ENCODE results near the gene MTG1.
"Not testable (repeated sequence)": the region's sequence is repeated elsewhere in the genome, so short reads cannot be mapped to it uniquely, and the experiment has no call there.

MTG1 gene

DNA sequence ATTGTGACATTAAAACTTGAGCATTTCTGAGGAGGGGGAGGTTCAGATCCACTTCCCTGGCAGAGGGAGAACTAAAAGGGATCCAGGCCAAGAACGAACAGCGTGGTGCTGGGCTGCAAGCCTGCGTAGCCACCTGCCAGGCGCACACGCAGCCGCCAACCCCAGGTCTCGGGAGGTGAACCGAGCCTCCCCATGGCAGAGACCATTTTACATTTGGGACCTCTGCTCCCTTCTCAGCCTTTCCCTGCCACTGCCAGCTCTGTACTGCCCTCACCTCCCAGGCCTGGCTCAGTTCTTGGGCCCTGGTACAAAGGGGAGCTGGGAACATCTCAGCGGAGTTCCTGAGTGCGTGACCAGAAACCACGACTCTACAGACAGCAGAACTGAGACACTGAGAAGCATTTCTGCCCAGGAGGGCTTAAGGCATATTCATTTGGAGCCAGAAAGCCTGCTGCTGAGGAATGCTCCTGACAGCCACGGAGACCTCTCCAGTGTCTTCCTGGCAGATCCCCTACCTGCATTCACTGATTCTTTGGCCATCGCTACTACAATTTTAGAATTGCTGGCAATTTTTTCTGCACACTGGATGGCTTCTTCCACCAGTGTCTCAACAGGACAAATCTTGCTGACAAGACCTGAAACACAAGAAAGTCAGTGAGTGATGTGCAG, 28.4 kb upstream of the MTG1 start:
- TF ChIP-seq, protein P1, sequence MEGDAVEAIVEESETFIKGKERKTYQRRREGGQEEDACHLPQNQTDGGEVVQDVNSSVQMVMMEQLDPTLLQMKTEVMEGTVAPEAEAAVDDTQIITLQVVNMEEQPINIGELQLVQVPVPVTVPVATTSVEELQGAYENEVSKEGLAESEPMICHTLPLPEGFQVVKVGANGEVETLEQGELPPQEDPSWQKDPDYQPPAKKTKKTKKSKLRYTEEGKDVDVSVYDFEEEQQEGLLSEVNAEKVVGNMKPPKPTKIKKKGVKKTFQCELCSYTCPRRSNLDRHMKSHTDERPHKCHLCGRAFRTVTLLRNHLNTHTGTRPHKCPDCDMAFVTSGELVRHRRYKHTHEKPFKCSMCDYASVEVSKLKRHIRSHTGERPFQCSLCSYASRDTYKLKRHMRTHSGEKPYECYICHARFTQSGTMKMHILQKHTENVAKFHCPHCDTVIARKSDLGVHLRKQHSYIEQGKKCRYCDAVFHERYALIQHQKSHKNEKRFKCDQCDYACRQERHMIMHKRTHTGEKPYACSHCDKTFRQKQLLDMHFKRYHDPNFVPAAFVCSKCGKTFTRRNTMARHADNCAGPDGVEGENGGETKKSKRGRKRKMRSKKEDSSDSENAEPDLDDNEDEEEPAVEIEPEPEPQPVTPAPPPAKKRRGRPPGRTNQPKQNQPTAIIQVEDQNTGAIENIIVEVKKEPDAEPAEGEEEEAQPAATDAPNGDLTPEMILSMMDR (conservative IDR thresholded peaks at IDR 0.05; ENCODE audit: control insufficient read depth, insufficient read depth, low read depth, low read length): no peak
- H3K4me3 ChIP-seq (ENCODE audit: control insufficient read depth, low read depth, low read length): no peak overlapping the region
- no peak for DNase-seq (ENCODE audit: low read depth)

DNA sequence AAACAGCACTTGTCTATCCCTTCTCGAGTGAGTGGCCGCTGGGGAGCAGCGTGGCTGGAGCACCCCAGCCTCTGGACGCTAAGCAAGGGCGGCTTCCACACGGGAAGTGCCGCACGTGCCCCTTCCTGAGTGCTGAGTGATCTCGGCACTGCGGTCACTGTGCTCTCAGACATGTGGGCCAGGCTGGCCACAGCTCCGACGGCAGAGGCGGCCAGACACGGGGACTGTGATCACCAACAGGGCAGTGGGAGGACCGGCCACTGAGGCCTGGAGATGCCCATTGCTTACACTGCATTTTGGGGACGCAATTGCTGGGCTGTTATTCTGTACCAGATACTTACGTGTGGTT, 27.9 kb upstream of the MTG1 start:
- no peak for DNase-seq (ENCODE audit: low read depth)
- H3K4me3 ChIP-seq (ENCODE audit: control insufficient read depth, low read depth, low read length): no peak overlapping the region
- TF ChIP-seq, protein P1 (conservative IDR thresholded peaks at IDR 0.05; ENCODE audit: control insufficient read depth, insufficient read depth, low read depth, low read length): no peak

DNA sequence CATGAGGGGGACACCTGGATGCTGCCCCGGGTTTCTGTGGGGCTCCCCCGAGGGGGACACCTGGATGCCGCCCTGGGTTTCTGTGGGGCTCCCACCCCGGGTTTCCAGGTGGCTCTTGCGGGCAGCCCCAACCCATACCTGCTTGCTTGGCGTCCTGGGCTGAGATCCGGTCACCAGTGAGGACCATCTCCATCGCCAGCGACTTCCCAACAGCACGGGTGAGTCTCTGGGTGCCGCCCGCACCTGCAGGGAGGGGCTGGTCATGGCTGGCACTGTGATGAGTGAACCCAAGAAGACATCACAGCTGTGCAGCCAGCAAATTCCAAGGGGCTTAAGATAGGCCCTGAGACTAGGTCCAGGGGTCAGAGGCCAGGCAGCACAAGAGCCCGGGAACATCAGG, 27.2 kb upstream of the MTG1 start:
- TF ChIP-seq, protein P1 (conservative IDR thresholded peaks at IDR 0.05; ENCODE audit: control insufficient read depth, insufficient read depth, low read depth, low read length): no peak
- no peak overlapping the region for H3K4me3 ChIP-seq (ENCODE audit: control insufficient read depth, low read depth, low read length)
- no peak for DNase-seq (ENCODE audit: low read depth)

DNA sequence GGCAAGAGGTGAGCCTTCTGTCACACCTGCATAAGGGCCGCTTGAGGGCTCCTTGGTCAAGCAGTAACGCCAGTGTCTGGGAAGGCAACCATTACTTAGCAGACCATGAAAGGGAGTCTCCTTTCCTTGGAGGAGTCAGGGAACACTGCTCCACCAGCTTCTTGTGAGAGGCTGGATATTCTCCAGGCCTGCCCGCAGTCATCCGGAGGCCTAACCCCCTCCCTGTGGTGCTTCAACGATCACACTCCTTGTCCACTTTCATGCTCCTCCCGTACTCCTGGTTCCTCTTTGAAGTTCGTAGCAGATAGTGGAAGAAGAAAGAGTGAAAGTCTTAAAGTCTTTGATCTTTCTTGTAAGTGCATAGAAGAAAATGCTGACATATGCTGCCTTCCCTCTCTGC, 26.5 kb upstream of the MTG1 start:
- DNase-seq (ENCODE audit: low read depth); H3K4me3 ChIP-seq (ENCODE audit: control insufficient read depth, low read depth, low read length): not testable (repeated sequence)

DNA sequence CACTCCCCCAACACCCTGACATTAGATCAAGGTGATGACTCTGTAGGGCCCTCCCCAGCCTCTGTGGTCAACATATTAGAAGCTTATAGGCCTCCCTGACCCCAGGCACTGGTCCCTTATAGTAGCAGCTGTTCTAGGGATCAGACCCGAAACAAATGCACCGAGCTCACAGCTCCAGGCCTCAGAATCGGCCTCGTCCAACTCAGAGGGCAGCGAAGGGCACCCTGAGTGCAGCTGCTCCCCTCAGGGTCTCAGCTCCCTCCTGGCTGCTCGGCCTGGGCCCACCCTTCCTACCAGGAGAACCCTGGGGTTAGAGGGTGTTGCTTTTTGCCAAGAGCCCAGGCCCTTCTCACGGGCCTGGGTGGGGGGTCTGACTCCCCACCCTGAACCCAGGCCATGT, 25.8 kb upstream of the MTG1 start:
- DNase-seq (ENCODE audit: low read depth): no peak
- no peak overlapping the region for H3K4me3 ChIP-seq (ENCODE audit: control insufficient read depth, low read depth, low read length)
- TF ChIP-seq, protein P1 (conservative IDR thresholded peaks at IDR 0.05; ENCODE audit: control insufficient read depth, insufficient read depth, low read depth, low read length): no peak

DNA sequence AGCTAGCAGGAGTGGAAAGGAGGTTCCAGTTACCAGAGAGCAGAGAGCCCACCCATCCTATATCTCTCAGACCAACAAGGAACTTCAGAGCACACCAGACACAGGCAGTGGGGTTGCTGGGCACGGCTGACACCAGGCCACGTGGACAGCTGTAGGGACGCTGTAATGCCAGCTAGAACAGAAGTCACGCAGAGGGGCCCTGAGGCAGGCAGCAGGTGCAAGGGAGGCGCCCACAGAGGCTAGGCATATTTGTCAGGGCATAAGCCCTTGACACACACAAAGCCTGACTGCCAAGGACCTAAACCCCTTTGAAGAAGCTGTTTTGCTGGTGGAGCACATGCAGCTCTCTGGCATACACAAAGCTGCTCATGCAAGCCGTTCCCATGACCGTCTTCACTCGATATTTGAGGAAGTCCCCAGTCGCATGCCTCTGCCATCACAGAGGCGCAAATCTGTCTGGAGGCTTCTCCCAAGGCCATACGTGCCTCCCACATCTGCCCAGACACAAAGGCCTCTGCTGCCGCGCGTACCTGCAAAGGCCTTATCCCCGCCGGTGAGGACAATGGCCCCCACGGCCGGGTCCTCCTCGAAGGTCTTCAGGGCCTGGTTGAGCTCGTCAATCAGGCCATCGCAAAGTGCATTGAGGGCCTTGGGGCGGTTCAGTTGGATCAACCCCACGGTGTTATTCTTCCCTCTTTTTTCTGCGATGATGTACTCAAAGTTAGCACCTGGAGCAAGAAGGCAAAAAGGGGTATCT, 23.7 kb upstream of the MTG1 start:
- TF ChIP-seq, protein P1 (conservative IDR thresholded peaks at IDR 0.05; ENCODE audit: control insufficient read depth, insufficient read depth, low read depth, low read length): no peak
- no peak for DNase-seq (ENCODE audit: low read depth)
- no peak overlapping the region for H3K4me3 ChIP-seq (ENCODE audit: control insufficient read depth, low read depth, low read length)

DNA sequence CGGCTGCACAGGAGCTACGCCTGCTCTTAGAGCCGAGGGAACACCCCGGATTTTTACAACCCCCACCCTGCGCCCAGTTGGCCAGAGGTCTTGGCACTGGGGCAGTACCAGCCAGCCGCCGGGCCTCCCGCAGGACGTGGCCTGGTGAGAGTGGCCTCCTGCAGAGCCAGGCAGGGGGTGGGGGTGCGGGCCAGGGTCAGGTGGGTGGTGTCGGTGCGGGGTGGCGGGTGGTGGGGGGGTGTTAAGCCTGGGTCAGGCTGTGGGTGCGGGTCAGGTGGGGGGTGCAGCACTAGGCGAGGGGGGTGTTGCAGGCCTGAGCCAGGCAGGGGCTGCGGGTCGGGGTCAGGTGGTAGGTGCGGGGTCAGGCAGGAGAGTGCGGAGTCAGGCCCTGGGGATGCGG, 21.4 kb upstream of the MTG1 start:
- no peak for DNase-seq (ENCODE audit: low read depth)
- TF ChIP-seq, protein P1 (conservative IDR thresholded peaks at IDR 0.05; ENCODE audit: control insufficient read depth, insufficient read depth, low read depth, low read length): no peak
- H3K4me3 ChIP-seq (ENCODE audit: control insufficient read depth, low read depth, low read length): peak overlapping the region; percentile 73
